HG02759 (cell line): ENCODE measurements around the gene DOLPP1.

Source experiments
- ATAC-seq: cut with Tn5 transposase; IDR thresholded peaks from one replicate; pipeline ENCODE4 v1.9.1; 2021; ENCODE audit warnings: mild to moderate bottlenecking, moderate library complexity; ENCODE audit not compliant: unreplicated experiment

DOLPP1 gene

GRCh38 chr9:129136446-129137035 lies 55.6 kb downstream of the DOLPP1 start:
- ATAC-seq = no peak

GRCh38 chr9:129137292-129138143 lies 56.6 kb downstream of the DOLPP1 start:
- ATAC-seq = no peak

GRCh38 chr9:129138144-129138462 lies 57.2 kb downstream of the DOLPP1 start:
- ATAC-seq = no peak

- no peak for ATAC-seq
Measured at GRCh38 chr9:129138476-129139232, 57.7 kb downstream of the DOLPP1 start.

- peak; percentile 3 for ATAC-seq
Measured at GRCh38 chr9:129139233-129139992, 58.5 kb downstream of the DOLPP1 start.

- ATAC-seq = peak; percentile 68
Measured at GRCh38 chr9:129139993-129140396, 59.1 kb downstream of the DOLPP1 start.
